Measurements from ENCODE around the gene COX7A2L. TPM values are rescaled to one million over a fixed set of nuclear protein-coding genes. Genes with fewer than 3 reads are reported as not detected.

The COX7A2L gene
- total and polyA plus RNA-seq, 10 of the 15 experiments (the other 5 are each of a cell fraction or from before 2014, with no cell fraction given): 134 to 532 (median 222) TPM

DNA sequence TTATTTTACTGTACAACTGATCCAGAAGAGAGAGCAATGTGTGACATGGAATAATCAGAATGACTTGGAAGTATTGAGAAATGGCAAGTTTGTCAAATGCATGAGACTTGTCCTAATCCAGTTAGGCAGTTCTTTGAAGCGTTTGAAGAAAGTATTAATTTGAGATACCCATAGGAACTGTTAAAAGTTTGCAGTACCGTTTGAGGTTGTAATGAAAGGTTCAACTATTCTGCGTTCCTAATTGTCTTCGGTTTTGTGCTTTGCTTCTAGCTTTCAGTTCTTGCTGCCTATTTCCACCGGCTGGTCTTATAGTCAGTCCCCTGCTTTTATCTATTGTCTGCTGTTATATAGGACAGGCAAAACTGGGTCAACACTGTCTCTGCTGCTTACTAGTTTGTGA lies 41.8 kb downstream of the COX7A2L start (continued):
- TF ChIP-seq, protein P1, sequence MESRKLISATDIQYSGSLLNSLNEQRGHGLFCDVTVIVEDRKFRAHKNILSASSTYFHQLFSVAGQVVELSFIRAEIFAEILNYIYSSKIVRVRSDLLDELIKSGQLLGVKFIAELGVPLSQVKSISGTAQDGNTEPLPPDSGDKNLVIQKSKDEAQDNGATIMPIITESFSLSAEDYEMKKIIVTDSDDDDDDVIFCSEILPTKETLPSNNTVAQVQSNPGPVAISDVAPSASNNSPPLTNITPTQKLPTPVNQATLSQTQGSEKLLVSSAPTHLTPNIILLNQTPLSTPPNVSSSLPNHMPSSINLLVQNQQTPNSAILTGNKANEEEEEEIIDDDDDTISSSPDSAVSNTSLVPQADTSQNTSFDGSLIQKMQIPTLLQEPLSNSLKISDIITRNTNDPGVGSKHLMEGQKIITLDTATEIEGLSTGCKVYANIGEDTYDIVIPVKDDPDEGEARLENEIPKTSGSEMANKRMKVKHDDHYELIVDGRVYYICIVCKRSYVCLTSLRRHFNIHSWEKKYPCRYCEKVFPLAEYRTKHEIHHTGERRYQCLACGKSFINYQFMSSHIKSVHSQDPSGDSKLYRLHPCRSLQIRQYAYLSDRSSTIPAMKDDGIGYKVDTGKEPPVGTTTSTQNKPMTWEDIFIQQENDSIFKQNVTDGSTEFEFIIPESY (IDR thresholded peaks at IDR 0.05): no peak
- TF ChIP-seq NFYA (IDR thresholded peaks at IDR 0.05; ENCODE audit: borderline replicate concordance, low read depth, low read length): no peak

DNA sequence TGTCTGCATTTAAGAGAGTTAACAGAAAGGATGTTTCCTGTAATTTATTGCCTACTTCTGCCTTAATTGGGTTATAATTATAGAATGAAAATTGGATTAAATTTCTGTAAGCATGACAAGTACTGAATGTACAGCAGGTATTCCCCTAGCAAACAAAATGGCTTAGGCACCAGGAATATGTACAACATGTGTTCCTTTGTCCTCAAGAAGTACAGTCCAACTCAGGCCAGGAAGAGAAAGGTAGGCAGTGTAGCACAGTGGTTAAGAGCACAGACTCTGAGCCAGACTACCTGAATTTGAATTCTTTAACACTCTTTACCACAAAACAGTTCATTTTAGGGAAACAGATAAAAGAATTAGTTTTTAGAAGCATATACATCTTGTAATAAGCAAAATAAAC lies 43.1 kb downstream of the COX7A2L start:
- H3K4me2 ChIP-seq (ENCODE audit: control insufficient read depth, insufficient read depth): no peak overlapping the region
- ChIA-PET SMC1A (ENCODE audit: uncharacterized antibody, unreplicated experiment) (no interaction called here), CTCF (no interaction called here), RAD21 (ENCODE audit: unreplicated experiment) (no interaction called here), POLR2A (no interaction called here)
- no peak overlapping the region for H3K27ac ChIP-seq (ENCODE audit: control insufficient read depth, insufficient read depth)
- H3K36me3 ChIP-seq (ENCODE audit: control insufficient read depth in 2 of 2, insufficient read depth in 2 of 2, low read length in 1 of 2): peaks cover 0 to 6% of the 10 kb centered on the region in 2 experiments; a peak in 1 of 4 replicates
- in situ Hi-C loops (cut with MboI) (no loop called here), intact Hi-C loops (cut with micrococcal nuclease; ENCODE audit: unreplicated experiment) (no loop called here)
- H3K9ac ChIP-seq (ENCODE audit: control insufficient read depth, insufficient read depth, low read length): no peak overlapping the region
- no peaks in the 10 kb centered on the region for H4K20me1 ChIP-seq (ENCODE audit: control insufficient read depth, insufficient read depth)
- H3K4me1 ChIP-seq (ENCODE audit: control insufficient read depth, insufficient read depth, low read length): no peaks in the 10 kb centered on the region
- no peak for ATAC-seq
- TF ChIP-seq NR2C1 (IDR thresholded peaks at IDR 0.05) (no peak), DPF2 (IDR thresholded peaks at IDR 0.05) (no peak)
- TF ChIP-seq, protein P2, sequence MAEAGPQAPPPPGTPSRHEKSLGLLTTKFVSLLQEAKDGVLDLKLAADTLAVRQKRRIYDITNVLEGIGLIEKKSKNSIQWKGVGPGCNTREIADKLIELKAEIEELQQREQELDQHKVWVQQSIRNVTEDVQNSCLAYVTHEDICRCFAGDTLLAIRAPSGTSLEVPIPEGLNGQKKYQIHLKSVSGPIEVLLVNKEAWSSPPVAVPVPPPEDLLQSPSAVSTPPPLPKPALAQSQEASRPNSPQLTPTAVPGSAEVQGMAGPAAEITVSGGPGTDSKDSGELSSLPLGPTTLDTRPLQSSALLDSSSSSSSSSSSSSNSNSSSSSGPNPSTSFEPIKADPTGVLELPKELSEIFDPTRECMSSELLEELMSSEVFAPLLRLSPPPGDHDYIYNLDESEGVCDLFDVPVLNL (IDR thresholded peaks at IDR 0.05; ENCODE audit: low read depth, low read length): no peak
- H3K4me3 ChIP-seq: no peak overlapping the region
- H3K27me3 ChIP-seq (replicated peaks in 1 of 2; ENCODE audit: control insufficient read depth in 2 of 2, insufficient read depth in 2 of 2, low read length in 1 of 2): no peaks in the 10 kb centered on the region
- no peak for FAIRE-seq
- H3K79me2 ChIP-seq (ENCODE audit: control insufficient read depth, insufficient read depth, low read length): no peaks in the 10 kb centered on the region
- H3K9me3 ChIP-seq (replicated peaks; ENCODE audit: control insufficient read depth, insufficient read depth, low read length): no peaks in the 10 kb centered on the region
- no peak for DNase-seq (ENCODE audit: low read depth, low spot score)
- no peak overlapping the region for H2AFZ ChIP-seq (ENCODE audit: control insufficient read depth, low read depth, low read length)
- no TSS peak for BruUV-seq (replicated peaks)

All from GM12878 (cell line).